Lower leg skin (tissue), 3 donors: ENCODE measurements around the gene ARMH1.

Experiments
- CTCF ChIP-seq, 3 donors: fragments of 450-650 bp; IDR thresholded peaks; one replicate each; pipeline ENCODE4 v1.5.1; 2016; ENCODE audit warnings: antibody characterized with exemption in 3 of 3, mild to moderate bottlenecking in 3 of 3, moderate library complexity in 2 of 3
- POLR2A ChIP-seq, 2 donors: fragments of 450-650 bp; IDR thresholded peaks; one replicate each; pipeline ENCODE4 v1.6.1; 2016 to 2017; ENCODE audit warnings: antibody characterized with exemption in 2 of 2, mild to moderate bottlenecking in 1 of 2, moderate library complexity in 1 of 2

GRCh38 chr1:44636083-44636687 lies 38.3 kb upstream of the ARMH1 start:
- TF ChIP-seq CTCF (IDR thresholded peaks at IDR 0.05) (no peak), POLR2A (IDR thresholded peaks at IDR 0.05) (no peak)
